ENCODE measurements around the gene RTN1. TPM values are rescaled to one million over a fixed set of nuclear protein-coding genes. Genes with fewer than 3 reads are reported as not detected.

RTN1 gene
- total and polyA plus RNA-seq, 12 donors: 2.9 to 19.7 (median 7.6) TPM

DNA sequence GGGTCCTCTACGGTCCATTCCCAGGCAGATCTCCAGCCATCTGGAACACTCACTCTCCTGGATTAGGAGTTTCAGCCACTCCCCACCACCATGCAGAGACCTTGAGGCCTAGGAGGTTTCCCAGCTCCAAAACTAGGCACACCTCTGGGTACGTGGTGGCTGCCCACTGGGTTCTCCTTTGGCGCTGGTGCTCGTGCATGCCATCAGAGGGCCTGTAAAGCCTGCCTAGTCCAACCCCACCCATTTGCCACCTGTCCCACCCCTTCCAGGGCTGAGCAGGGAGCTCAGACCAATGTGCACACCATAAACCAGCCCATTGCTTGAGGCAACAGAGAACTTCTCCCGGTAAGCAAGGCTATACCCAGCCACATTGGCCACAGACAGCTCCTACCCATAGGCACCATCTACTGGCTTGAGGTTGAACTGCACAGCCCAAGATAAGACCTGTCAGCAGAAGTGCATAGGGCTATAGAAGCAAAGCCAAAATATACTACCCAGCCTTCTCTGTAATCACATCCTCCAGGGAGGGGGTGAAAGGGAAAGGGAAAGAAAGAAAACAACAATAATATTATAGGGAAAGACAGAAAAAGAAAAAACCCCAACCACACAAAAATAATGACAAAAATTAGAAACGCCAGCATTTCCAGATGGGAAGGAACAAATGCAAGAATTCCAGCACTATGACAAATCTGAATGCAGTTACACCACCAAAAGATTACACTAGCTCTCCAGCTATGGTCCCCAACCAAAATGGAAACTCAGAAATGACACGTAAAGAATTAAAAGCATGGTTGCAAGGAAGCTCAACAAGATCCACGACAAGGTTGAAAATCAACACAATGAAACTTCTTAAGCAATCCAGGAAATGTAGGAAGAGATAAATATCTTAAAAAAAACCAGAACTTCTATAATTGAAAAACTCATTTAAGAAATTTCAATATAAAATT, 182.1 kb downstream of the RTN1 start:
- intact Hi-C loops (cut with DNase I): no loop called here
- Histone ChIP-seq H3K9me3 (replicated peaks in 1 of 3) (no peaks in the 10 kb centered on the region), H3K4me3 (no peak overlapping the region), H3K4me1 (replicated peaks in 1 of 2) (no peaks in the 10 kb centered on the region), H3K36me3 (replicated peaks in 1 of 2) (no peaks in the 10 kb centered on the region), H3K27ac (no peak overlapping the region), H3K27me3 (no peaks in the 10 kb centered on the region)
- TF ChIP-seq, protein P1, sequence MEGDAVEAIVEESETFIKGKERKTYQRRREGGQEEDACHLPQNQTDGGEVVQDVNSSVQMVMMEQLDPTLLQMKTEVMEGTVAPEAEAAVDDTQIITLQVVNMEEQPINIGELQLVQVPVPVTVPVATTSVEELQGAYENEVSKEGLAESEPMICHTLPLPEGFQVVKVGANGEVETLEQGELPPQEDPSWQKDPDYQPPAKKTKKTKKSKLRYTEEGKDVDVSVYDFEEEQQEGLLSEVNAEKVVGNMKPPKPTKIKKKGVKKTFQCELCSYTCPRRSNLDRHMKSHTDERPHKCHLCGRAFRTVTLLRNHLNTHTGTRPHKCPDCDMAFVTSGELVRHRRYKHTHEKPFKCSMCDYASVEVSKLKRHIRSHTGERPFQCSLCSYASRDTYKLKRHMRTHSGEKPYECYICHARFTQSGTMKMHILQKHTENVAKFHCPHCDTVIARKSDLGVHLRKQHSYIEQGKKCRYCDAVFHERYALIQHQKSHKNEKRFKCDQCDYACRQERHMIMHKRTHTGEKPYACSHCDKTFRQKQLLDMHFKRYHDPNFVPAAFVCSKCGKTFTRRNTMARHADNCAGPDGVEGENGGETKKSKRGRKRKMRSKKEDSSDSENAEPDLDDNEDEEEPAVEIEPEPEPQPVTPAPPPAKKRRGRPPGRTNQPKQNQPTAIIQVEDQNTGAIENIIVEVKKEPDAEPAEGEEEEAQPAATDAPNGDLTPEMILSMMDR (IDR thresholded peaks at IDR 0.05): peak in 5 of 6 experiments; percentile 43 to 63 (median 55)
- no peak for TF ChIP-seq POLR2A (IDR thresholded peaks at IDR 0.05)
- DNase-seq: peak; percentile 18 to 74 (median 47)
- 72 to 78% (median 77%) methylated on average over 5 to 8 of the region's 8 CpGs for WGBS, 4 donors

DNA sequence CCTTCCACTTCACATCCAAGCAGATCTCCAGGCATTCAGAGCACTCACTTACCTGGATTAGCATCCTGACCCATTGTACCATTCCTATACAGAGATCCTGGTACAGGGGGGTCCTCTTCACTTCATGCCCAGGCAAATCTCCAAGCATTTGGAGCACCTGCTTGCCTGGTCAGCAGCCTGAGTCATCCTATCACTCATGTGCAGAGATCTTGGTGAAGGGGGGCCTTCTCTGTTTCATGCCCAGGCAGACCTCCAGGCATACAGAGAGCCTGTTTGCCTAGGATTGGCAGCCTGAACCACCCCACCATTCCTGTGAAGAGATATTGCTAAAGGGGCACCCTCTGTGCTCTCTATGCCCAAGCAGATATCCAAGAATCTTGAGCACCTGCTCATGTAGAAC, 182.9 kb downstream of the RTN1 start:
- no peak for DNase-seq
- Histone ChIP-seq H3K9me3 (replicated peaks in 1 of 3) (no peaks in the 10 kb centered on the region), H3K4me1 (replicated peaks in 1 of 2) (no peaks in the 10 kb centered on the region), H3K36me3 (replicated peaks in 1 of 2) (no peaks in the 10 kb centered on the region), H3K27me3 (no peaks in the 10 kb centered on the region), H3K27ac (no peak overlapping the region), H3K4me3 (no peak overlapping the region)
- intact Hi-C loops (cut with DNase I): no loop called here
- TF ChIP-seq, protein P1 (IDR thresholded peaks at IDR 0.05): no peak
- TF ChIP-seq POLR2A (IDR thresholded peaks at IDR 0.05): no peak

DNA sequence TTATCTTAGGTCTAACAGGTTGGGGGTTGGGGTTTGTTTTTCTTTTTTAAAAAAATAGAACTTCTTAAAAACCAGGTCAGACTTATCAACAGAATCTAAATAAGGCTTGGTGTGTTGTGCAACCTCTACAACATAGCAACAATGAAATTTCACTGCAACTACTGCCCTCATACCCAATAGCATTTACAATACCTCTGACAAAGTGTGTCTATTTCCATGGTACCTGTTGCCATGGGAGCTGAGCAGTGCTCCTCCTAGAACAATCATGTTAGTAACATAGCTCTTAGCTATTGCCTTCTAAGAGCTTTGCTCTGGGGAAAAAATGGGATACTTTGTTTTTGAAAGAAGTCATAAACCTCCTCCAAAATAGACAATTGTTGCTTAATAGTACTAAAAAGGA, 190.7 kb downstream of the RTN1 start:
- intact Hi-C loops (cut with DNase I): no loop called here
- Histone ChIP-seq H3K9me3 (replicated peaks in 1 of 3) (no peaks in the 10 kb centered on the region), H3K27me3 (no peaks in the 10 kb centered on the region), H3K4me1 (replicated peaks in 1 of 2) (no peaks in the 10 kb centered on the region), H3K36me3 (replicated peaks in 1 of 2) (no peaks in the 10 kb centered on the region), H3K4me3 (no peak overlapping the region), H3K27ac (no peak overlapping the region)
- DNase-seq: peak in 3 of 7 donors; percentile 24 to 85 (median 26)
- TF ChIP-seq, protein P1 (IDR thresholded peaks at IDR 0.05): no peak
- no peak for TF ChIP-seq POLR2A (IDR thresholded peaks at IDR 0.05)

DNA sequence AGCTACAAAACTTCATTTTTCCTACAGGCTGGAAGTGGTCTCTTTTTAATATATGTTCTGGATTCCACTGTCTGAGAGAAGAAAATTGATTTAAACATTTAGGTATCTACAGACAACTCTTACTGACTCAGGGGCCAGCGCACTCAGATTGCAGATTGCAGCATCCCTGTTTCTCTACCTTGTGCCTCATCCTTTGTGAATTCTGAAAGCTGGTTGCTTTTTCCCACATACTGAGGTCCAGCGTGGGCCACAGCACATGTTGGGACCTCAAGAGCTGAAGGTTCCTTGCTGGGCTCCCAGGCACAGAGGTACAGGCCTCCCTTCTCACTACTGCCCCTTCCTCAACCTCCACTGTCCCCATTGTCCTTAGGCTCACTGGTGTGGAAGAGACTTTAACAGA, 192.2 kb downstream of the RTN1 start:
- no peaks in the 10 kb centered on the region for H3K36me3 ChIP-seq (replicated peaks in 1 of 2)
- no peak overlapping the region for H3K4me3 ChIP-seq
- intact Hi-C loops (cut with DNase I): no loop called here
- no peaks in the 10 kb centered on the region for H3K9me3 ChIP-seq (replicated peaks in 1 of 3)
- no peaks in the 10 kb centered on the region for H3K27me3 ChIP-seq
- TF ChIP-seq, protein P1 (IDR thresholded peaks at IDR 0.05): no peak
- TF ChIP-seq POLR2A (IDR thresholded peaks at IDR 0.05): no peak
- no peak for DNase-seq
- no peak overlapping the region for H3K27ac ChIP-seq
- whole genome bisulfite sequencing, 4 donors: 89 to 100% (median 93%) methylated on average over 2 of the region's 2 CpGs
- no peaks in the 10 kb centered on the region for H3K4me1 ChIP-seq (replicated peaks in 1 of 2)

Data from adrenal gland (tissue), 12 donors.